Glutamatergic neuron (in vitro differentiated cells): ENCODE data around the gene ABLIM3. TPM values are rescaled to one million over a fixed set of nuclear protein-coding genes. Genes with fewer than 3 reads are reported as not detected.
A peak's percentile ranks its signal among the peaks of the same experiment; 100 is the strongest.

Experiments used
- DNase-seq: peaks from one replicate; pipeline ENCODE4 v3.0.0; 2022
- H3K27ac Mint-ChIP-seq: one replicate; pipeline ENCODE4 v1.8.0; 2020; ENCODE audit warnings: mild to moderate bottlenecking, mixed read lengths, inconsistent platforms; ENCODE audit not compliant: unreplicated experiment
- H3K27me3 Mint-ChIP-seq: one replicate; pipeline ENCODE4 v1.8.0; 2020; ENCODE audit warnings: mild to moderate bottlenecking, moderate library complexity, mixed read lengths, inconsistent platforms; ENCODE audit not compliant: unreplicated experiment
- H3K36me3 Mint-ChIP-seq: one replicate; pipeline ENCODE4 v1.8.0; 2020; ENCODE audit warnings: mild to moderate bottlenecking, mixed read lengths, inconsistent platforms; ENCODE audit not compliant: unreplicated experiment
- H3K4me1 Mint-ChIP-seq: one replicate; pipeline ENCODE4 v1.8.0; 2020; ENCODE audit warnings: mild to moderate bottlenecking, low read depth, mixed read lengths, inconsistent platforms; ENCODE audit not compliant: unreplicated experiment
- H3K4me3 Mint-ChIP-seq: one replicate; pipeline ENCODE4 v1.8.0; 2020; ENCODE audit warnings: mild to moderate bottlenecking, mixed read lengths, inconsistent platforms; ENCODE audit not compliant: unreplicated experiment
- H3K9me3 Mint-ChIP-seq: one replicate; pipeline ENCODE4 v1.8.0; 2020; ENCODE audit warnings: mild to moderate bottlenecking, moderate library complexity, mixed read lengths, inconsistent platforms; ENCODE audit not compliant: unreplicated experiment
- total RNA-seq: library from RNA; stranded (reverse); fragmentation: NEBNext Ultra II Directional; extraction: Animal tissue kit (Norgen Biotek cat#: 25700); gene quantifications from one replicate; pipeline ENCODE4 v1.2.1, GENCODE V29; 2021; ENCODE audit not compliant: unreplicated experiment
- TF ChIP-seq, protein P1 (sequence below): fragments of 200-600 bp; sonication (generic); IDR thresholded peaks from one replicate; pipeline ENCODE4 v1.5.0; 2021; ENCODE audit not compliant: partially characterized antibody, unreplicated experiment

Gene ABLIM3
- total RNA-seq, 1 donor from 2014 or later = 19.0 TPM

DNA sequence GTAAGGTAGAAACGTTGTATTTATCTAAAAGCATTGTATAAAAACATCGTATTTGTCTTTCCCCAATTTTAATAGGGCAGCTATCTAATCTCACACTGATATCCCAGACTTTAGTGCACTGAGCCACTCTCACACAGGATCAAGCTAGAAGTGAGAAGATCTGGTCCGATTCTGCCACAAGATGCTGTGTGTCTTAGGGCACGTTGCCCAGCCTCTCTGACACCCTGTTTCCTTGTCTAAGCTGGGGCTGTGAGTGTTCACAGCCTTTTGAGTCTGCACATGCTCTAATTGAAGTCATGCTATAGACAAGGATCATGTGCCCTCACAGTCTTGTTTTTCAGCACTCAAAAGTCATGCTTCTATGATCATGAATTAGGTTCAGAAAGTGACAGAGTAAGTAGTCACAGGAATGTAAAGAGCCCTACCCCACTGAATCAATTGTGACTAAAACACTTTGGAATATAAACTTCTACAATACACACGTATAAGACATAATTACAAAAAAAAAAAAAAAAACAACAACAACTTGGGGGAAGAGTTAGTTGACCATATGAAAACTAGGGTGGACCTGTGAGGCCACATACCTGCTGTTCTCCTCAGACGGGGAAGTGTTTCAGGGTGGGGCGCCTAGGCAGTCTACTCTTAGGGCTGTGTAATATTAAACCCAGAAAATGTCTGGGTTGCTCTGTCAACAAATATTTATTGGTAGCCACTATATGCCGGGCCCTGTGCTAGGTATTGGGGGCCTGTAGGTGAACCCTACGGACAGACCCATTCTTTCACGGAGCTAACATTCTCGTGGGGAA is 893 bp upstream of the ABLIM3 start:
- TF ChIP-seq, protein P1, sequence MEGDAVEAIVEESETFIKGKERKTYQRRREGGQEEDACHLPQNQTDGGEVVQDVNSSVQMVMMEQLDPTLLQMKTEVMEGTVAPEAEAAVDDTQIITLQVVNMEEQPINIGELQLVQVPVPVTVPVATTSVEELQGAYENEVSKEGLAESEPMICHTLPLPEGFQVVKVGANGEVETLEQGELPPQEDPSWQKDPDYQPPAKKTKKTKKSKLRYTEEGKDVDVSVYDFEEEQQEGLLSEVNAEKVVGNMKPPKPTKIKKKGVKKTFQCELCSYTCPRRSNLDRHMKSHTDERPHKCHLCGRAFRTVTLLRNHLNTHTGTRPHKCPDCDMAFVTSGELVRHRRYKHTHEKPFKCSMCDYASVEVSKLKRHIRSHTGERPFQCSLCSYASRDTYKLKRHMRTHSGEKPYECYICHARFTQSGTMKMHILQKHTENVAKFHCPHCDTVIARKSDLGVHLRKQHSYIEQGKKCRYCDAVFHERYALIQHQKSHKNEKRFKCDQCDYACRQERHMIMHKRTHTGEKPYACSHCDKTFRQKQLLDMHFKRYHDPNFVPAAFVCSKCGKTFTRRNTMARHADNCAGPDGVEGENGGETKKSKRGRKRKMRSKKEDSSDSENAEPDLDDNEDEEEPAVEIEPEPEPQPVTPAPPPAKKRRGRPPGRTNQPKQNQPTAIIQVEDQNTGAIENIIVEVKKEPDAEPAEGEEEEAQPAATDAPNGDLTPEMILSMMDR = no peak
- Mint-ChIP-seq H3K4me1 (peaks cover 3% of the 10 kb centered on the region), H3K27ac (no peak overlapping the region), H3K27me3 (no peaks in the 10 kb centered on the region), H3K36me3 (peaks cover 6% of the 10 kb centered on the region), H3K9me3 (peaks cover 2% of the 10 kb centered on the region), H3K4me3 (peak overlapping the region; percentile 51)
- no peak for DNase-seq

DNA sequence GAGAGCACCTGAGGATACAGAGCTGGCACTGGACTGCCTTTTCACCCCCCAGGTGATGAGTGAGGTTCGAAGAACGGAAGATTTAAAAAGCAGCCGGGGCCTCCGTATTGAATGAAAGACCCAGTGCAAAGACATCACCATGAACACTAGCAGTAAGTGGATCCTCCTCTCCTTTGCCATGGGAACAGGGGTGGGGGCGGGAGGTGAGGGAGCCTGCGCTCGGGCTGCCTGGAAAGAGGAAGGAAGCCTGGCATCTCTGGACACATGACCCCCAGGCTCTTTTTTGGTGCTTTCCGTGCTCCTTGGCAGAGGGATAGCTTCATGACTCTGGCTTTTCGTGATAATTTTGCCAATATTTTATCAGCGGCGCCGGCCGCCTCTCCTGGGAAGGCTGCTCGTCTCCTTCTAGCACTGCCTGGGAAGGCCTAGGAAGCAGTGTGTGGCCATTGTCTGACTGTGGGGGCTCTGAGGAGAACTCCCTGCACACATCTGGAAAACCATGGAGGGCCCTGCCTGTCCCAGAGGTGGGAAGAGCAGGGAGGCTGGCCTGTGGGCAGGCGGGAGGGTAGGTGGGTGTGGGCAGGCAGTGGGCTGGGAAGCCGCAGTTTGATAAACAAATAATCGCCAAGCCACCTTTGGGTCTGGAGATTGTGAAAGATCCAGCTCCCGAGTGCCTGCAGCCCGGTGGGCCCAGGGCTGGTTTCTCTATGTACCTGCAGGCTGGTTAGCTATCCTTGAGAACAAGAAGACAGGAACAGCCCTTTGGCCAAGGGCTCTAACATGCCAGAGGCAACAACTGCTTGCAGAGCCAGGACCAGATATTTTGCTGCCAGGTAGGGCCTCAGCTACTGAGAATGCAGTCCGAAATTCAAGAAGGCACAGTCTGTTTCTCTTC is 911 bp downstream of the ABLIM3 start:
- H3K4me3 Mint-ChIP-seq = peak overlapping the region; percentile 90
- peaks cover 2% of the 10 kb centered on the region for H3K9me3 Mint-ChIP-seq
- no peak overlapping the region for H3K27ac Mint-ChIP-seq
- peak; percentile 31 for DNase-seq
- TF ChIP-seq, protein P1 = no peak
- no peaks in the 10 kb centered on the region for H3K27me3 Mint-ChIP-seq
- no peaks in the 10 kb centered on the region for H3K36me3 Mint-ChIP-seq
- H3K4me1 Mint-ChIP-seq = peaks cover 3% of the 10 kb centered on the region

DNA sequence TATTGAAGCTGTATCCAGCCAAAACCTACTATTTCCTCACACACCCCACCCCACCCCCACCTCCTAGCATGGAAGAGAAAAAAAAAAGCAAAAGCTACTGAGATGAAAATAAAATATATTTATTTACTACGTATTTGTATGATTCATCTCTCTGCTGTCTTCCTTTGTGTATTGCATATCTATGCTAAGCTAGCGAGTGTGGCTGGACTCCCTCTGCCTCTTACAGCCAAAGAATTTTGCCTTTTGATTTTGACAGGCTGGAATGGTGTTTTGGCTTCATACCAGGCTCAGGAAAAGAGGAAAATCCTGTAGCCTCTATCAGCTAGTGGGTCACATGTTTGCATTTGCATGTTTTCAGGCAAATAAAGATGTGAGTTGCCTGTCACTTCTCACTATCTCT is 2.2 kb downstream of the ABLIM3 start:
- TF ChIP-seq, protein P1 = no peak
- Mint-ChIP-seq H3K4me1 (peaks cover 3% of the 10 kb centered on the region), H3K36me3 (no peaks in the 10 kb centered on the region), H3K4me3 (no peak overlapping the region), H3K27me3 (no peaks in the 10 kb centered on the region), H3K9me3 (peaks cover 2% of the 10 kb centered on the region), H3K27ac (no peak overlapping the region)
- no peak for DNase-seq

DNA sequence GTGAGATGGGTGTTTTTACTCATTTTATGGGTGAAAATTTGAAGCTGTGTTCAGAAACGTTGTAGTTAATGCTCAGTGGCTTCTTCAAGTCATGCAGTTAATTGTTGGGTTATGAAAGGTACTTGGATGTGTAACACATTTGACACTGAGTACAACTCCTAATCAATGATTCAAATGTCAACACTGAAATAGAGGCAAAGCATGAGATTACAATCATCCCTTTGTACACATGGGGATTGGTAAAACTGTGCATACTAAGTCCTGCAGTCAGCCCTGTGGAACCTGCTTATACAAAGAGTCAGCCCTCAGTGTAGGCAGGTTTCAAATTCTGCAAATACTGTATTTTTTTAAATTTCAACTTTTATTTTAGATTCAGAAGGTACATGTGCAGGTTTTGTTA is 3.3 kb downstream of the ABLIM3 start:
- no peak for DNase-seq
- no peak overlapping the region for H3K27ac Mint-ChIP-seq
- no peaks in the 10 kb centered on the region for H3K36me3 Mint-ChIP-seq
- H3K4me1 Mint-ChIP-seq = peaks cover 3% of the 10 kb centered on the region
- H3K27me3 Mint-ChIP-seq = no peaks in the 10 kb centered on the region
- TF ChIP-seq, protein P1 = no peak
- peaks cover 2% of the 10 kb centered on the region for H3K9me3 Mint-ChIP-seq
- no peak overlapping the region for H3K4me3 Mint-ChIP-seq
